Measurements from ENCODE around the gene RPRD2.

RPRD2 gene

DNA sequence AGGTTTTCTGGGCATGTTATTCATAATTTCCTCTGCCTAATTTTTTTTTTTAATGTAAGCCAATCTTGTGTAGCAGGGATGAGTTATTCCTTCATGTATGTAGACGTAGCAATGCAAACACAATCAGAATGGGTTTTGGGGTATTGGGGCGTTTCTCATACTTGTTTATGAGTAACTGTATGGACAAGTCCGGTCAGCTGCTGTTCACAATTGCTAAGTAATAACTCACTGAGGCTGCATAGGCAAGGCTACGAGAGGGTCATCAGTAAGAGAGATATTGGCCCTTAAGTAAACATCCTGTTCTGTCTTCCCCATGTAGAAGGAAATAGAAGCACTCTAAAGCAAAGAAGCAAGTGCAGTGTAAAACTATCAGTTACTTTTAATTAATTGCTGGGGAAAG is 113.8 kb downstream of the RPRD2 start:
- Histone ChIP-seq H3K4me1 (no peaks in the 10 kb centered on the region), H3K4me2 (ENCODE audit: low read length) (no peak overlapping the region)

DNA sequence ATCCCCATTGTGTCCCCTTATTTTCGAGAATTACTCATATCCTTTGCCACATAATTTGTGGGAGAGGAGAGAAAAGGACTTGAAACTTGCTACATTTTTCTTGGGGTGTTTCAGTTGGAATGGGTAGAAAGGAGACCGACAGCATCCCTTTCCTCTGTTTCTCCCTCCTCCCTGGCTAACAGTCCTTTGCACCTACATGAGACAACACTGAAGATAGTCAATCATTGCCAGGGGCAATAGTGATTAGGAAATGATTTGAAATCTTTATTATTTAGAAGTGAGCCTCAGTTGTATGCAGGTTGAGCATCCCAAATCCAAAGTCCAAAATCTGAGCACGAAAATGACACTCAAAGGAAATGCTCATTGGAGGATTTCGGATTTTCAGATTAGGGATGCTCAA is 115.4 kb downstream of the RPRD2 start:
- Histone ChIP-seq H3K27ac (no peak overlapping the region), H3K4me3 (ENCODE audit: low read depth, low read length) (no peak overlapping the region), H3K27me3 (ENCODE audit: control insufficient read depth, insufficient read depth, low read length) (no peaks in the 10 kb centered on the region), H3K36me3 (ENCODE audit: control insufficient read depth, insufficient read depth, low read length) (no peaks in the 10 kb centered on the region), H3K9ac (no peak overlapping the region), H3K79me2 (no peaks in the 10 kb centered on the region), H2AFZ (no peak overlapping the region), H3K4me2 (ENCODE audit: low read length) (no peak overlapping the region), H3K9me3 (ENCODE audit: control insufficient read depth, low read length) (no peaks in the 10 kb centered on the region), H3K4me1 (no peaks in the 10 kb centered on the region)
- TF ChIP-seq, protein P1, sequence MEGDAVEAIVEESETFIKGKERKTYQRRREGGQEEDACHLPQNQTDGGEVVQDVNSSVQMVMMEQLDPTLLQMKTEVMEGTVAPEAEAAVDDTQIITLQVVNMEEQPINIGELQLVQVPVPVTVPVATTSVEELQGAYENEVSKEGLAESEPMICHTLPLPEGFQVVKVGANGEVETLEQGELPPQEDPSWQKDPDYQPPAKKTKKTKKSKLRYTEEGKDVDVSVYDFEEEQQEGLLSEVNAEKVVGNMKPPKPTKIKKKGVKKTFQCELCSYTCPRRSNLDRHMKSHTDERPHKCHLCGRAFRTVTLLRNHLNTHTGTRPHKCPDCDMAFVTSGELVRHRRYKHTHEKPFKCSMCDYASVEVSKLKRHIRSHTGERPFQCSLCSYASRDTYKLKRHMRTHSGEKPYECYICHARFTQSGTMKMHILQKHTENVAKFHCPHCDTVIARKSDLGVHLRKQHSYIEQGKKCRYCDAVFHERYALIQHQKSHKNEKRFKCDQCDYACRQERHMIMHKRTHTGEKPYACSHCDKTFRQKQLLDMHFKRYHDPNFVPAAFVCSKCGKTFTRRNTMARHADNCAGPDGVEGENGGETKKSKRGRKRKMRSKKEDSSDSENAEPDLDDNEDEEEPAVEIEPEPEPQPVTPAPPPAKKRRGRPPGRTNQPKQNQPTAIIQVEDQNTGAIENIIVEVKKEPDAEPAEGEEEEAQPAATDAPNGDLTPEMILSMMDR (IDR thresholded peaks at IDR 0.05) = no peak

More for the DNA sequence above, 113.8 kb downstream of the RPRD2 start:
- no peaks in the 10 kb centered on the region for H3K36me3 ChIP-seq (ENCODE audit: control insufficient read depth, insufficient read depth, low read length)
- H3K4me3 ChIP-seq (ENCODE audit: low read depth, low read length) = no peak overlapping the region
- TF ChIP-seq, protein P1 (IDR thresholded peaks at IDR 0.05) = no peak
- no peak overlapping the region for H3K9ac ChIP-seq
- no peak overlapping the region for H3K27ac ChIP-seq
- no peak overlapping the region for H2AFZ ChIP-seq
- H3K79me2 ChIP-seq = no peaks in the 10 kb centered on the region
- no peaks in the 10 kb centered on the region for H3K27me3 ChIP-seq (ENCODE audit: control insufficient read depth, insufficient read depth, low read length)
- H3K9me3 ChIP-seq (ENCODE audit: control insufficient read depth, low read length) = no peaks in the 10 kb centered on the region

DNA sequence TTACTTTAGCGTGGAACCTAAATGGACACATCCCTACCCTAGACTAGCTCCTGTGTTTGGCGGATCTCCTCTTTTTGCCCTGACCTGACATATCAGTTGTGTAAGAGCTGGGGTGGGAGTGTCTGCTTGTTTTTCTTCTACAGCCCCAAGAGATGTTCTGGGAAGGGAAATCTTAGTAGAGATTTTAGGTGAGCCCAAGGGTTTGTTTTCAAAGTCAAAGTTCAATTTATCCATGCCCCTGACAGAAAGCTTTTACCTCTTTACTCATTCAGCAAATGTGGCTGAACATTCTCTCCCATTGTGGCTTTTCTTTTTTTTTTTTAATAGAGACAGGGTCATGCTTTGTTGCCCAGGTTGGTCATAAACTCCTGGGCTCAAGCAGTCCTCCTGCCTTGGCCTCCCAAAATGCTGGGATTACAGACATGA is 116.0 kb downstream of the RPRD2 start:
- Histone ChIP-seq H3K36me3 (ENCODE audit: control insufficient read depth, insufficient read depth, low read length) (no peaks in the 10 kb centered on the region), H3K4me1 (no peaks in the 10 kb centered on the region), H2AFZ (no peak overlapping the region), H3K79me2 (no peaks in the 10 kb centered on the region), H3K9ac (no peak overlapping the region), H3K27ac (no peak overlapping the region), H3K9me3 (ENCODE audit: control insufficient read depth, low read length) (no peaks in the 10 kb centered on the region), H3K4me3 (ENCODE audit: low read depth, low read length) (no peak overlapping the region), H3K4me2 (ENCODE audit: low read length) (no peak overlapping the region), H3K27me3 (ENCODE audit: control insufficient read depth, insufficient read depth, low read length) (no peaks in the 10 kb centered on the region)
- TF ChIP-seq, protein P1 (IDR thresholded peaks at IDR 0.05) = no peak

DNA sequence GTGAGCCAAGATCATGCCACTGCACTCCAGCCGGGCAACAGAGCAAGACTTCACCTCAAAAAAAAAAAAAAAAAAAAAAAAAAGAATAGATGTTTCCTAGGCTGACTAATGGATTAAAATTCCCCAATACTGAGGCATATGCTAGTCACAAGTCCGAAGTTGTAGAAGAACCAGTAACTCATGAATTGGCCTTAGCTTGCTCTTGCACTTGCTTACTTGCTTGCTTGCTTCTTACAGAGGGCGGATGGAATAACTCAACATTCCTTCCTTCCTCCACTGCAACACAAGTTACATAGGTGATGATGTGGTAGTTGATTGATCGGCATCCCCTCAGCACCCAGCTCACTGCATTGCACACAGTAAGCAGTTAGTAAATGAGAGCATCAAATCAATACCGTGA is 120.5 kb downstream of the RPRD2 start:
- Histone ChIP-seq H3K4me3 (ENCODE audit: low read depth, low read length) (no peak overlapping the region), H2AFZ (no peak overlapping the region), H3K27me3 (ENCODE audit: control insufficient read depth, insufficient read depth, low read length) (no peaks in the 10 kb centered on the region), H3K9me3 (ENCODE audit: control insufficient read depth, low read length) (no peaks in the 10 kb centered on the region), H3K9ac (no peak overlapping the region), H3K79me2 (no peaks in the 10 kb centered on the region), H3K4me2 (ENCODE audit: low read length) (no peak overlapping the region), H3K36me3 (ENCODE audit: control insufficient read depth, insufficient read depth, low read length) (no peaks in the 10 kb centered on the region), H3K27ac (no peak overlapping the region), H3K4me1 (no peaks in the 10 kb centered on the region)
- TF ChIP-seq, protein P1 (IDR thresholded peaks at IDR 0.05) = no peak

DNA sequence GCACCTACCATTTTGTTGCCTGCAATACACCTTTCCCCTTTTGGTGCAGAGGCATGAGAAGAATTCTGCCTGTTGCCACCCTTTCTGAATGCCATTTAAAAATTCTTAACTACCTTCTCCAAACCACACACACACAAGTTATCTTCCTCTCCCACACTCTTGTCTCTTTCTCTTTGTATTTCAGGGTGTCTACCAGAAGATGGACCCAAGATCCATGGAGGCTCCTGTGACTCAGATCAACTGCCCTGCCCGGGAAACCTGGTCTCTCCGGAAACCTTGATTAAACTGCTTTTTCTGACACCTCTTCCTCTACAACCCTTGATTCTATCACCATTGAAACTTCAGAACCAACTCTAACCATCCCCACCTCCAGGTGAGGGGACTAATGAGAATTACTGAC is 120.9 kb downstream of the RPRD2 start:
- TF ChIP-seq, protein P1 (IDR thresholded peaks at IDR 0.05) = no peak
- Histone ChIP-seq H3K9ac (no peak overlapping the region), H3K27ac (no peak overlapping the region)

More for the DNA sequence above, 120.9 kb downstream of the RPRD2 start:
- no peaks in the 10 kb centered on the region for H3K36me3 ChIP-seq (ENCODE audit: control insufficient read depth, insufficient read depth, low read length)
- H3K79me2 ChIP-seq = no peaks in the 10 kb centered on the region
- no peak overlapping the region for H3K4me2 ChIP-seq (ENCODE audit: low read length)
- H3K9me3 ChIP-seq (ENCODE audit: control insufficient read depth, low read length) = no peaks in the 10 kb centered on the region
- no peaks in the 10 kb centered on the region for H3K4me1 ChIP-seq
- H2AFZ ChIP-seq = peak overlapping the region; percentile 53
- H3K4me3 ChIP-seq (ENCODE audit: low read depth, low read length) = no peak overlapping the region
- H3K27me3 ChIP-seq (ENCODE audit: control insufficient read depth, insufficient read depth, low read length) = no peaks in the 10 kb centered on the region
